ENCODE measurements around the gene SPATA24. TPM values are rescaled to one million over a fixed set of nuclear protein-coding genes. Genes with fewer than 3 reads are reported as not detected.

Gene SPATA24
- total RNA-seq, 4 donors from 2014 or later = 1.5 to 5.9 (median 5.5) TPM

- WGBS, 2 donors = 55 to 60% methylated on average over 3 to 4 of the region's 9 CpGs
- Histone ChIP-seq H3K27ac (peak overlapping the region; percentile 13 to 85 (median 66)), H3K4me1 (peaks cover 18 to 71% (median 46%) of the 10 kb centered on the region in 3 donors), H3K27me3 (no peaks in the 10 kb centered on the region), H3K4me3 (no peak overlapping the region), H3K9me3 (no peaks in the 10 kb centered on the region), H3K36me3 (peaks cover 0 to 12% (median 0%) of the 10 kb centered on the region in 3 donors)
- TF ChIP-seq CTCF (IDR thresholded peaks at IDR 0.05) (no peak), POLR2A (IDR thresholded peaks at IDR 0.05) (no peak)
- intact Hi-C loops (cut with DNase I) = no loop called here
- DNase-seq = no peak
Observed at GRCh38 chr5:139416651-139417050, 12.8 kb upstream of the SPATA24 start.

GRCh38 chr5:139415869-139416268, 12.0 kb upstream of the SPATA24 start:
- intact Hi-C loops (cut with DNase I) = no loop called here
- H3K36me3 ChIP-seq = peaks cover 0 to 12% (median 0%) of the 10 kb centered on the region in 3 donors
- H3K4me3 ChIP-seq = no peak overlapping the region
- peak overlapping the region; percentile 60 to 85 (median 76) for H3K27ac ChIP-seq
- H3K4me1 ChIP-seq = peaks cover 18 to 71% (median 46%) of the 10 kb centered on the region in 3 donors
- no peaks in the 10 kb centered on the region for H3K27me3 ChIP-seq
- no peaks in the 10 kb centered on the region for H3K9me3 ChIP-seq
- TF ChIP-seq CTCF (IDR thresholded peaks at IDR 0.05) (no peak), POLR2A (IDR thresholded peaks at IDR 0.05) (no peak)
- DNase-seq = no peak

GRCh38 chr5:139415221-139415861, 11.5 kb upstream of the SPATA24 start:
- 33 to 34% methylated on average over 6 of the region's 8 CpGs for WGBS, 2 donors
- Histone ChIP-seq H3K9me3 (no peaks in the 10 kb centered on the region), H3K4me1 (peaks cover 18 to 71% (median 46%) of the 10 kb centered on the region in 3 donors), H3K27me3 (no peaks in the 10 kb centered on the region), H3K36me3 (peaks cover 0 to 12% (median 0%) of the 10 kb centered on the region in 3 donors), H3K4me3 (no peak overlapping the region), H3K27ac (peak overlapping the region; percentile 70 to 85 (median 76))
- DNase-seq = no peak
- no peak for TF ChIP-seq POLR2A (IDR thresholded peaks at IDR 0.05)
- no peak for TF ChIP-seq CTCF (IDR thresholded peaks at IDR 0.05)
- intact Hi-C loops (cut with DNase I) = no loop called here

- Histone ChIP-seq H3K27ac (peak overlapping the region; percentile 70 to 85 (median 76)), H3K36me3 (peaks cover 0 to 9% (median 0%) of the 10 kb centered on the region in 3 donors), H3K4me1 (peaks cover 18 to 64% (median 46%) of the 10 kb centered on the region in 3 donors), H3K9me3 (no peaks in the 10 kb centered on the region), H3K4me3 (no peak overlapping the region), H3K27me3 (no peaks in the 10 kb centered on the region)
- intact Hi-C loops (cut with DNase I) = no loop called here
- TF ChIP-seq CTCF (IDR thresholded peaks at IDR 0.05) (peak in 1 of 6 experiments; percentile 7), POLR2A (IDR thresholded peaks at IDR 0.05) (no peak)
- 25 to 42% methylated on average over 5 to 9 of the region's 9 CpGs for WGBS, 2 donors
- DNase-seq = no peak
Observed at GRCh38 chr5:139414581-139415130, 10.8 kb upstream of the SPATA24 start.

- peaks cover 0 to 2% (median 0%) of the 10 kb centered on the region in 3 donors for H3K36me3 ChIP-seq
- peak overlapping the region; percentile 12 to 85 (median 76) for H3K27ac ChIP-seq
- H3K4me1 ChIP-seq = peaks cover 18 to 57% (median 46%) of the 10 kb centered on the region in 3 donors
- TF ChIP-seq POLR2A (IDR thresholded peaks at IDR 0.05) (no peak), CTCF (IDR thresholded peaks at IDR 0.05) (no peak)
- no peaks in the 10 kb centered on the region for H3K9me3 ChIP-seq
- no peak overlapping the region for H3K4me3 ChIP-seq
- H3K27me3 ChIP-seq = no peaks in the 10 kb centered on the region
- WGBS, 2 donors = 38 to 52% methylated on average over 6 of the region's 6 CpGs
- intact Hi-C loops (cut with DNase I) = no loop called here
- DNase-seq = no peak
Observed at GRCh38 chr5:139413963-139414362, 10.1 kb upstream of the SPATA24 start.
